Activated gamma-delta T cell treated with Interleukin-2 at 50 U/mL for 16 hours (primary cell): ENCODE measurements around the gene HCFC1.
A peak's percentile ranks its signal among the peaks of the same experiment; 100 is the strongest.

ENCODE experiments used
- DNase-seq: peaks from one replicate; pipeline ENCODE4 v3.0.0-alpha.2; 2020

HCFC1 gene

DNA sequence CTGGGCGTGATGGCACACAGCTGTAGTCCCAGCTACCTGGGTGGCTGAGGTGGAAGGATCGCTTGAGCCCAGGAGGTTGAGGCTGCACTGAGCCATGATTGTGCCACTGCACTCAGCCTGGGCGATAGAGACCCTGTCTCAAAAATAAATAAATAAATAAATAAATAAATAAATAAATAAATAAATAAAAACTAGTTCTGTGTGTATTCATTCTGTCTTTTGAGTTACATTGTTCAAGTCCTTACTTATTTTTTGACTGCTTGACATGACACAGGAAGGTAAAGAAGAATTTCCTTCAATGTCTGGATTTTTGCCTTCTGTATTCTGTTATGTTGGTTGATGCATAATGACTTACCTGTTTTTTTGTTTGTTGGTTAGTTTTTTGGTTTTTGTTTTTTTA, 34.6 kb downstream of the HCFC1 start:
- DNase-seq = no peak

GRCh38 chrX:153935326-153935851, 36.2 kb downstream of the HCFC1 start:
- DNase-seq = no peak

GRCh38 chrX:153934762-153935325, 36.8 kb downstream of the HCFC1 start, which contains the start of gene NAA10:
Gene NAA10, minus strand, starts transcription at chrX:153935037. Its CDS starts 133 bp downstream, at chrX:153934904.
- peak; percentile 43 for DNase-seq

DNA sequence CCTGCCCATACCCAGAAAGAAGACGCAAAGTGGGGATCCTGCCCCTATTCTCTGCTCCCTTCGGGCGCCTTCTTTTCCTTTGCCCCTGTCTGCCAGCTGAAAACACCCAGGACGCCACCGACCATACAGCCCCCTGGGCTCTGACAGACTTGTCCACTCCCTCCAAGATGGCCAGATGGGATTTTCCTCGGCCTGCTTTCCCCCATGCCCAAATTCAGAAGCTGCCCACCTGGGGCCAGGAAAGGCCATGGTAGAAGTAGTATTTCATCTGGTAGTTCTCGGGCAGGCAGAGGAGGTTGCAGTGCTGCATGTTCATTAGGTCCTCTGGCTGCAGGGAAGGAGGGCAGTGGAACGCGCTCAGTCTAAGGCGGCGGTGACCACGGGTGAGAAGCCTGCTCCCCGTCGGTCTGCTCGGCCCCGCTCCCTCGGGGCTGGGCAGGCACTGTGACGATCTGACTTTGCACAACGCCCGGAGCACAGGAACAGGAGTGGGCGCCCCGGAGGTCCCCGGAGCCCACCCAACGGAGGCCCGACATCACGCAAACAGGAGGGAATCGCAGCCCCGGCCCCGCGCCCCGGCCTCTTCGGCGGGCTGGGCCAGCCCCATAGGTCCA, 37.4 kb downstream of the HCFC1 start:
- DNase-seq = no peak

- DNase-seq = no peak
These were observed 37.9 kb downstream of the HCFC1 start for GRCh38 chrX:153933748-153934147.

DNA sequence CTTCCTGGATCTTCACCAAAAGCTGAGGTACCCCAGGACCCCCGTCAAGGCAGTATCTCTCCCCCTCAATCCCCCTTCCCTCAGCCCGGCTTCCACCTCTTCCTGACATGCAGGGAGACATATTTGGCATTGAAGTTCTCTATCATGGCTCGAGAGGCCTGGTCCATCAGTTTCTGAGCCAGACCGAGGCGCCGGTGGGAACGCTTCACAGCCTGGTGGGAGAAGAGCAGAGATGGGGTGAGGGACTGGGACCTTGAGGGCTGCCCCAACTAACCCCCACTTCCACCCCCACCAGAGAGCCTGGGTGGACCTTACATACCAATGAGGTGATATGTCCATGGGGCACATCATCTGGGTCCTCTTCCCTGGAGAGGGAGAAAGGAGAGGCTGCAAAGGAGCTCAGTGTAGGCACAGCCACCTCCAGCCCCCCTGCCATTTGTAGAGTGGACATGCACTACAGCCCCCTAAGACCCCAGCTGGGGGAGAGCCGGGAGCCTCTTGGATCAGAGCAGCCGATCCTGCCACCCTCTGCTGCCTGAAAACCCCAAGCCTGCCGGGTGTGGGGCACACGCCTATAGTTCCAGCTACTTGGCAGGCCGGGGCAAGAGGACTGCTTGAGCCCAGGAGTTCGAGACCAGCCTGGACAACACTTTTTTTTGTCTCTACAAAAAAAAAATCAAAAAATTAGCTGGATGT, 39.2 kb downstream of the HCFC1 start:
- DNase-seq = no peak

DNA sequence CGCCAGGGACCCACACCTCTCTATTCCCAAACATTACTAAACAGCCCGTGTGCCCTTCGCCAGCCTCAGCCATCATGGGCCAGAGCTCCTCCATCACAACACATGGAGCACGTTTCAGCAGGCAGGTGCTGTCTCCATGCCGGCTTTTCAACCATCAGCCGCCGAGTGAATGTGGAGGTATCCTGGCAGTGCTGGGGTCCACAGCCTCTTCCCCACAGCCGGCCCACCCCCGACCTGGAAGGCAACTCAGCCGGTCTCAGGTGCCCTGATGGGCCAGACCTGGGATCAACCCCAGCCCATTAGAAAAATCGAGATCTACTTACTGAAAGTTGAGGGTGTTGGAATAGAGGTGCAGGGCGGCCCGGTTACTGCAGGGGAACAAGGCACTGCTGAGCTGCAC, 39.9 kb downstream of the HCFC1 start:
- no peak for DNase-seq

DNA sequence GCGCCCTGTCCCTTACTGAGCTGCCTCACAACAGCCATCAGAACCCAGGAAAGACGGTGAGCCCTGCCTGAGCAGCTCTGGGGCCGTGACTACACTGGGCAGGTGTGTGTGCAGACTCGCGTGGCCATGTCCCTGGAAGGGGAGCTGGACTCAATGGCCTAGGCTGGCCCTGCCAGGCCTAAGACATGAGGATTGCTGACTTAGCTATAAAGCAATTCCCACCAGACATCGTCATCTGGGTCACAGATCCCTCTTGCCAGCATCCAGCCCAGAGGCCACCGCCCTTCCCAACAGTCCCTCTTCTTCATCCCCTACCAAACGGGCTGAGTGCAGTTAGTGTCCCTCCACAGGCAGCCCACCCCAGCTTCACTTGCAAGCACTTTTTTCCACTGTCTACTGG, 40.5 kb downstream of the HCFC1 start:
- DNase-seq = no peak

DNA sequence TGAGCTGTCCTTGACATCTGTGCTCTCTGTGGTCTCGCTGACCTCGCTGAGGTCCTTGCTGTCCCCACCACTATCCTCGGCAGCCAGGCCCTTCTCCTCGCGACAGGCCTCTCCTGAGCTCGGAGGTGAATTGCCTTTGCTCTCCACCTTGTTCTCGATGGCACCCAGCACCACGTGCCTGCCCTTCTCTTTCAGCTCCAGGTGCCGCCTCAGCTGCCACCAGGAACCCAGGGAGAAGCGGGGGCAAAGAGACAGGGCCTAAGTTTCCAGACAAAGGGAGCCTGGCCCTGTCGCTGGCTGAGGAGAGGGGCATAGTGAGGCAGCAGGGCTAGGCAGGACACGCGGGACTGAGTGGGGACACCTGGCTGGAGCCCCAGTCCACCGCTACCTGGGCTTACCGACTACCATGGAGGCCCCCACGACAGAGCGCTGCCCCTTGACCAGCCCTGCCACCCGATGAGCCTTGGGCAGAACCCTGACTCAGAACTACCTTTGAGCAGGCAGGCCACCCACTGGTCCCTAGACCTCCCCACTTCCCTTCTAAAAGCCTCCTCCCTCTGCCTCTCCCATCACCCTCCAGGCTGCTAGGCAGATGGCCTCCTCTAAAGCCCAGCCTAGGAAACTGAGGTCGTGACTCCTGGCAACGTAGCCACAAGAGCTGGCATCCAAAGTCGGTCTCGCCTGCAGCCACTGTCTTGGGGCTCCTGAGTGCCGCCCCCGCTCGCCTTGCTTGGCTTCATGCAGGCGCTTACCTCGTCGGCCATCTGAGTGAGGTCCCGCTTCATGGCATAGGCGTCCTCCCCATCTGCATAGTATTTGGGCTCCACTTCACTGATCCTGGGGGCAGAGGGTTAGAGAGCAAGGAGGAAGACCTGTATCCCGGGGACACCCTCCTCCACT, 41.4 kb downstream of the HCFC1 start:
- DNase-seq = no peak

- DNase-seq = no peak
These were observed 42.0 kb downstream of the HCFC1 start for GRCh38 chrX:153929576-153929975.

- DNase-seq = no peak
These were observed 42.8 kb downstream of the HCFC1 start for GRCh38 chrX:153928846-153929245.

DNA sequence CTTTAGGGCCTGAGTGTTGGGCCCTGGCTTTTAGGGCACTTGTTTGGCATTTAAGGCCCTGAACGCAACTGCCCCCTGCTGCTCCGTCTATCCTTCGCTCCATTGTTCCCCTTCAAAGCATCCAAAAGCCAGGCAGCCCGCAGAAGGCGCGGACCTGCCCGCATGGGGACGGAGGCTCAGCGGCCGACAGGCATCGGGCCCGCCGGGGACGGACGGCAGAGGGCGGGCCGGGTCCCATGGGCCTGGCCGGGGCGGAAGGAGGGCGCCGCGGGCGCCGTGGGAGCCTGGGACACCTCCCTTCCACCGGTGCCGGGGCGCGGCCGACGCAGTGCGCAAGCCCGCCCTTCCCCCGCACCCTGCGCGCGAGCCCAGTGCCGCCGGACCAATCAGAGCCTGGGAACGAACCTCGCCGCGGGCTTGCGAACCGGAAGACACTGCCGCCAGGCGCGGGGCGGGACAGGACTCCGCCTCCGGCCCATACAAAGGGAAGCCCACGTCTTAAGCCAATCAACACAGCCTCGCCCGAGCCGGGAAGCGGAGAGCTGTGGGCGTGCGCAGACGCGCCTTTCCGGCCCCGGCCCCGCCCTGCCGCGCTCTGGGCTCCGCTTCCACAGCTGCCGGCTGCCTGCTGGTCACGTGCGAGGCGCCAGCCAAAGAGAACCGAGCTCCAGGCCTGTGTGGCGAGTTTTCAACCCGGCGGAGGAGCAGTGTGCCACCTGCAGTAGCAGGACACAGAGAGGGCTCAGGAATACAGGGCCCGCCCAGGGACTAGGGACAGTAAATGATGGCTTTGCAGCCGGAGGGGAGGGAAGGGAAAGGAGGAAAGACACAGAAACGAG, 43.5 kb downstream of the HCFC1 start:
- DNase-seq = peak; percentile 94

DNA sequence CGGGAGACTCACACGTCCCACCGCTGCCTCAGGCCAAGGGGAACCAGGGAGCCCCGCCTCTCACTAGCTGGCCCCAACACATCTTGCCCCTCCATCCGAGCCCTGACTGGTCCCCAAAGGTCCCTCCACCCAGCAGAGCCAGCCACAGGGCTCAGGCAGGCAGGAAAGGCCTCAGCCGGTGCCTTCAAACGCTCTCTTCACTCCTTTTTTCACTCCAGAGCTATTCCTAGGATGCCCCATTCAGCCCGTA, 44.0 kb downstream of the HCFC1 start:
- DNase-seq = no peak

- DNase-seq = peak; percentile 82
These were observed 44.6 kb downstream of the HCFC1 start for GRCh38 chrX:153926858-153927671.

DNA sequence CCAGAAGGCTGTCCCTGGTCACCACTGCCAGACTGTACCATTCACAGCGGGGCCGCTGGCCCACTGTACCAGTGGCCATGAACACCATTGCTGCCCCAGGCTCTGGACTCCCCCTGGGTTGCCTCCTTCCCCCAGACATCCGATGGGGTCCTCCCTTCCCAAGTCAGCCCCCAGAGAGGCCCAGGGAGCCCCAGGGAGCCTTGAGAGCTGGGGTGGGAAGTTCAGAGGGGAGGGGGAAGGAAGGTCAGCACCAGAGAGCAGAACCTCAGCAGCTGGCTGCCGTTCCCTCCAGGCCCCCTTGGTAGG, 45.1 kb downstream of the HCFC1 start:
- no peak for DNase-seq

DNA sequence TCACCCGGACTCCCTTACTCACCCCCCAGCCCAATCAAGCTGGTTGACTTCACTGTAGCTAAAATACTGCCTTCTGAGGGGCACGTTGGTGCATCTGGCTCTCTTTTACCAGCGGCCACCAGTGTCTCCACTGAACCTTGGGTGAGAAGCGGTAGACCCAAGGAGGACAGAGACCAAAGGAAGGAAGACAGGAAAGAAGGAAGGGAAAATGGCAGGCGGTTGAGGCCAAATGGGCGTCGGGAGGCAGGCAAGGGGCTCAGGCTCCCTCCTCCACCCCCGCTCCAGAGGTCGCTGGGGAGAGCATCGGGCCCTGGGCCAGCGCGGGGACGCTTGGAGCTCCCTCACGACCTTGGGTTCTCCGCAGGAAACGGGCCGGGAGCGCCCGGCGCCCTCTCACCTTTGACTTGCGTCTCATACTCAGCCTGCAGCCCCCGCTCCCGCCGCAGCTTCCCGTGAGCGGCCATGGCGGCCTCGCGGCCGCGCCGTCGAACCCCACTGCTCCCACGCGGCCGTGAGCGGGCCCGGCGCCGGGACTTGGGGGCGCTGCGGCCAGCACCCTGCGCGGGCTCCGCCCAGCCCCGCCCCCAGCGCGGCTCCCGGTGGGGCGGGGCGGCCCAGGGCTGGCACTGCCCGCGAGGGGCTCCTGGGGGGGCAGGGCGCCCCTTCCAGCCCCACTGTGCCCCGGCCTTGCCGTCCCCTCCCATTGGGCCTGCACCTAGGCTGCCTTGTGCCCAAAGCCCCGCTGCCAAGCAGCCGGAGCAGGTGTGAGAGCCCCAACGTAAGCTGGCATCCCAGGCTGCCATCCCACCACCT, 45.7 kb downstream of the HCFC1 start, which contains the start of gene ARHGAP4:
Gene ARHGAP4 (minus strand): TSS at position 526 of the 813 bp plus-strand sequence. CDS start 62 bp downstream, at position 464.
- DNase-seq = peak; percentile 41

GRCh38 chrX:153925387-153925738, 46.3 kb downstream of the HCFC1 start:
- no peak for DNase-seq

GRCh38 chrX:153924149-153924861, 47.3 kb downstream of the HCFC1 start:
- DNase-seq = no peak

GRCh38 chrX:153922932-153923857, 48.4 kb downstream of the HCFC1 start:
- no peak for DNase-seq
